ENCODE data around the gene EDIL3. TPM values are rescaled to one million over a fixed set of nuclear protein-coding genes. Genes with fewer than 3 reads are reported as not detected.

EDIL3 gene
- total and polyA plus RNA-seq, 2 donors (not counting 3 experiments of a cell fraction or from before 2014, with no cell fraction given): 9.1 to 28.8 TPM

DNA sequence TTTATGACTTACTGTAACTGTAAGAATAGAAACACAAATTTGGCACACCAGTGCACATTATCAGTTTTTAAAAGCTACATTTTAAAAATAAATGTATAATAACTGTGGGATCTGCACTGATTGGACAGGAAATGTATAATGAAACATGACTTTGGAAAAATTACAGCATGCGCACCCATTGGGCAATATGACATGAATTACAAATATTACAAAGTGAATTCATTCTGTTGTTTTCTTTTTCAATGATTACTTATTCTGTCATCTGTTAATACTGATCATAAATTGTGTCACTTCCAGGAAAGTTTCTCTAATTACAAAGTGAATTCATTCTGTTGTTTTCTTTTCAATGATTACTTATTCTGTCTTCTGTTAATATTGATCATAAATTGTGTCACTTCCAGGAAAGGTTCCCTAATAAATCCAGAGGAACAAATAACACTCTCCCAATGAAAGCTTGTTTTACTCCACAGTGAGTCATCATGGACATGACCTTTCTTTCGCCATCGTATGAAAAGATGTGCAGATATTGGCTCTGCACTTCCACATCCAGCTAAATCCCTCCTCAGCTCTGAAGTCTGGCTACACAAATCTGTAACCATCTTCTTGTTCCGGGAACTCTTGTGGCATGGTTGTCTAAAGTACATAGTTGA is 367.0 kb downstream of the EDIL3 start:
- no TSS peak for BruUV-seq (replicated peaks)
- H3K79me2 ChIP-seq (ENCODE audit: control insufficient read depth, insufficient read depth, low read length): no peaks in the 10 kb centered on the region
- H3K27me3 ChIP-seq (ENCODE audit: control insufficient read depth in 2 of 2, insufficient read depth in 2 of 2, low read length in 2 of 2): no peaks in the 10 kb centered on the region
- no peaks in the 10 kb centered on the region for H4K20me1 ChIP-seq (replicated peaks; ENCODE audit: control insufficient read depth, extremely low read depth, insufficient read depth, low read length)
- intact Hi-C loops (cut with micrococcal nuclease) (no loop called here), dilution Hi-C loops (cut with MboI; ENCODE audit: extremely low pct_ligation_motif_present, low sequenced_read_pairs) (no loop called here)
- H3K9me3 ChIP-seq (replicated peaks; ENCODE audit: control insufficient read depth, insufficient read depth, low read length): no peaks in the 10 kb centered on the region
- peak overlapping the region; percentile 44 for H3K4me2 ChIP-seq (ENCODE audit: insufficient read depth, low read length)
- no peaks in the 10 kb centered on the region for H3K36me3 ChIP-seq (ENCODE audit: control insufficient read depth in 2 of 2, extremely low read depth in 1 of 2, insufficient read depth in 2 of 2, low read length in 2 of 2)
- peak; percentile 41 for DNase-seq (ENCODE audit: low read depth, low spot score)
- ChIA-PET POLR2A (no interaction called here), CTCF (interaction anchor here (1.1 kb wide), 2 partner anchors 62 to 91 kb away, joined by 3 read pairs; no protein-coding TSS in a partner anchor)
- no peak overlapping the region for H3K4me3 ChIP-seq (replicated peaks in 1 of 3; ENCODE audit: insufficient read depth in 1 of 3, low read depth in 1 of 3, low read length in 3 of 3)
- no peak overlapping the region for H3K27ac ChIP-seq (ENCODE audit: insufficient read depth, low read depth, low read length)
- H3K4me1 ChIP-seq (ENCODE audit: control insufficient read depth, extremely low read depth, insufficient read depth, low read length): peaks cover 11% of the 10 kb centered on the region
- no peak for FAIRE-seq
- H3K9ac ChIP-seq (replicated peaks; ENCODE audit: extremely low read depth, insufficient read depth, low read length): no peak overlapping the region
- TF ChIP-seq POLR2AphosphoS5 (IDR thresholded peaks at IDR 0.05; ENCODE audit: insufficient read depth, low read depth, low read length) (no peak), GATA2 (IDR thresholded peaks at IDR 0.05; ENCODE audit: insufficient read depth, insufficient read length, low read depth, low read length) (peak; percentile 55), JUN (IDR thresholded peaks at IDR 0.05; ENCODE audit: borderline replicate concordance, insufficient read depth, insufficient read length, low read depth) (peak; percentile 20), EZH2 (IDR thresholded peaks at IDR 0.05; ENCODE audit: borderline replicate concordance, low read depth, low read length, severe bottlenecking) (no peak), MYC (IDR thresholded peaks at IDR 0.05; ENCODE audit: low read depth, low read length) (no peak), FOS (IDR thresholded peaks at IDR 0.05; ENCODE audit: borderline replicate concordance, insufficient read depth, low read length) (peak; percentile 48)
- TF ChIP-seq, protein P1, sequence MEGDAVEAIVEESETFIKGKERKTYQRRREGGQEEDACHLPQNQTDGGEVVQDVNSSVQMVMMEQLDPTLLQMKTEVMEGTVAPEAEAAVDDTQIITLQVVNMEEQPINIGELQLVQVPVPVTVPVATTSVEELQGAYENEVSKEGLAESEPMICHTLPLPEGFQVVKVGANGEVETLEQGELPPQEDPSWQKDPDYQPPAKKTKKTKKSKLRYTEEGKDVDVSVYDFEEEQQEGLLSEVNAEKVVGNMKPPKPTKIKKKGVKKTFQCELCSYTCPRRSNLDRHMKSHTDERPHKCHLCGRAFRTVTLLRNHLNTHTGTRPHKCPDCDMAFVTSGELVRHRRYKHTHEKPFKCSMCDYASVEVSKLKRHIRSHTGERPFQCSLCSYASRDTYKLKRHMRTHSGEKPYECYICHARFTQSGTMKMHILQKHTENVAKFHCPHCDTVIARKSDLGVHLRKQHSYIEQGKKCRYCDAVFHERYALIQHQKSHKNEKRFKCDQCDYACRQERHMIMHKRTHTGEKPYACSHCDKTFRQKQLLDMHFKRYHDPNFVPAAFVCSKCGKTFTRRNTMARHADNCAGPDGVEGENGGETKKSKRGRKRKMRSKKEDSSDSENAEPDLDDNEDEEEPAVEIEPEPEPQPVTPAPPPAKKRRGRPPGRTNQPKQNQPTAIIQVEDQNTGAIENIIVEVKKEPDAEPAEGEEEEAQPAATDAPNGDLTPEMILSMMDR (IDR thresholded peaks at IDR 0.05; ENCODE audit: extremely low read depth in 1 of 2, insufficient read depth in 1 of 2, low read depth in 1 of 2, low read length in 2 of 2): no peak
- no peak overlapping the region for H2AFZ ChIP-seq (ENCODE audit: low read depth, low read length)
- H3K9me1 ChIP-seq (replicated peaks; ENCODE audit: control insufficient read depth, extremely low read depth, insufficient read depth, low read length): no peaks in the 10 kb centered on the region
